ENCODE measurements around the gene FLT1.

FLT1 gene

DNA sequence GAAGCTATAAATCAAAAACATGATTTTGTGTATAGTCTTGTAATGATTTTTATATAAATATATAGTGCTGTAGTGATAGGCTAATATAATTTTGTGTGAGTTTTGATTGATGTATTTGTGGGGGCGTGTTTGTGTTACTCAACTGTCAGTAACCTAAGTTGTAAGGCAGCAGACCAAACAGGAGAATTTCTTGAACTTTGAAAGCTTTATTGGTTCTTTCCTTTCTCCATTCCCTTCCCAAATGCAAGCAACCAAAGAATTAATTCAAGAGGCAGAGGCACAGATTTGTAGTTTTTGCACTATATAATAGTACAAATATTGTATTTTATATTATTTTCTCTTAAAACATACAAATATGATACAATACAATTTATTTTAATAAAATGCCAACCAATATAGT, 109.6 kb downstream of the FLT1 start:
- no peak for DNase-seq (ENCODE audit: low read depth in 2 of 2)
- TF ChIP-seq, protein P1, sequence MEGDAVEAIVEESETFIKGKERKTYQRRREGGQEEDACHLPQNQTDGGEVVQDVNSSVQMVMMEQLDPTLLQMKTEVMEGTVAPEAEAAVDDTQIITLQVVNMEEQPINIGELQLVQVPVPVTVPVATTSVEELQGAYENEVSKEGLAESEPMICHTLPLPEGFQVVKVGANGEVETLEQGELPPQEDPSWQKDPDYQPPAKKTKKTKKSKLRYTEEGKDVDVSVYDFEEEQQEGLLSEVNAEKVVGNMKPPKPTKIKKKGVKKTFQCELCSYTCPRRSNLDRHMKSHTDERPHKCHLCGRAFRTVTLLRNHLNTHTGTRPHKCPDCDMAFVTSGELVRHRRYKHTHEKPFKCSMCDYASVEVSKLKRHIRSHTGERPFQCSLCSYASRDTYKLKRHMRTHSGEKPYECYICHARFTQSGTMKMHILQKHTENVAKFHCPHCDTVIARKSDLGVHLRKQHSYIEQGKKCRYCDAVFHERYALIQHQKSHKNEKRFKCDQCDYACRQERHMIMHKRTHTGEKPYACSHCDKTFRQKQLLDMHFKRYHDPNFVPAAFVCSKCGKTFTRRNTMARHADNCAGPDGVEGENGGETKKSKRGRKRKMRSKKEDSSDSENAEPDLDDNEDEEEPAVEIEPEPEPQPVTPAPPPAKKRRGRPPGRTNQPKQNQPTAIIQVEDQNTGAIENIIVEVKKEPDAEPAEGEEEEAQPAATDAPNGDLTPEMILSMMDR (IDR thresholded peaks at IDR 0.05; ENCODE audit: low read depth, low read length) = no peak
- no peak overlapping the region for H3K4me3 ChIP-seq (replicated peaks in 1 of 2; ENCODE audit: low read depth in 2 of 2, low read length in 2 of 2)

DNA sequence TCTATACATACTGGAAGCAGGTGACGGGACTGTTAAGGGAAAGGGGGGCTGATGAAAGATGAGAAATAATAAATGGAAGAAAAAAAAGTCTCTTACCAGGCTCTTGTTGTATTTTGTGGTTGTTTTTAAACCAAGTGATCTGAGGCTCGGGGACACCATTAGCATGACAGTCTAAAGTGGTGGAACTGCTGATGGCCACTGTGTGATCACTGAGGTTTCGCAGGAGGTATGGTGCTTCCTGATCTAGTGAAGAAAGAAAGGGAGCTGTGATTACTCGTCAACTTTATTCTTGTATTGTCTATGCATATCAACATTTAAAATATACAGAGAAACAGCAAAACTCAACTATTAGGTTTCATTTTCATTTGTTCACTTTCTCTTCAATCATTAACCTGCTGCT, 110.1 kb downstream of the FLT1 start:
- DNase-seq (ENCODE audit: low read depth in 2 of 2) = no peak
- no peak overlapping the region for H3K4me3 ChIP-seq (replicated peaks in 1 of 2; ENCODE audit: low read depth in 2 of 2, low read length in 2 of 2)
- TF ChIP-seq, protein P1 (IDR thresholded peaks at IDR 0.05; ENCODE audit: low read depth, low read length) = no peak

DNA sequence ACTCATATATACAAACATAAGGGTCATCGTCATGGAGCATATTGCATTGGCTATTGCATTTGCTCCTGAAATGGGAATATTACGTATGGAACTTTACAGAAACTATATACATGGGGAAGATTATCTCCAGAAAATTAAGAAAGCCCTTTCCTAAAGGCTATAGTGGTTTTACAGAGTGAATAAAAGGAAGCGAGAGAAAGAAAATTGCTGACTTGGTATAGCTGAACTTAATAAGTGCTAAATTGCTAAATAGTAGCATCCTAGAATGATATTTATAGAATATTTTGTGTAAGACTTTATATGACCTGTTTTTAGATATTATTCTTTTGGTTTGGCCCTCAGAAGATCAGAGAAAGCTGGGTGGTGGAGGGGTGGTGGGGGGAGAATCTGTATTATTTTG, 114.6 kb downstream of the FLT1 start:
- TF ChIP-seq, protein P1 (IDR thresholded peaks at IDR 0.05; ENCODE audit: low read depth, low read length) = no peak
- no peak for DNase-seq (ENCODE audit: low read depth in 2 of 2)

GRCh38 chr13:28379371-28380083, 115.4 kb downstream of the FLT1 start:
- TF ChIP-seq, protein P1 (IDR thresholded peaks at IDR 0.05; ENCODE audit: low read depth, low read length) = no peak
- no peak for DNase-seq (ENCODE audit: low read depth in 2 of 2)
- no peak overlapping the region for H3K4me3 ChIP-seq (replicated peaks in 1 of 2; ENCODE audit: low read depth in 2 of 2, low read length in 2 of 2)

More for the DNA sequence above, 114.6 kb downstream of the FLT1 start:
- no peak overlapping the region for H3K4me3 ChIP-seq (replicated peaks in 1 of 2; ENCODE audit: low read depth in 2 of 2, low read length in 2 of 2)

GRCh38 chr13:28376604-28377003, 118.3 kb downstream of the FLT1 start:
- DNase-seq (ENCODE audit: low read depth in 2 of 2) = no peak
- TF ChIP-seq, protein P1 (IDR thresholded peaks at IDR 0.05; ENCODE audit: low read depth, low read length) = no peak
- no peak overlapping the region for H3K4me3 ChIP-seq (replicated peaks in 1 of 2; ENCODE audit: low read depth in 2 of 2, low read length in 2 of 2)

GRCh38 chr13:28375250-28375930, 119.5 kb downstream of the FLT1 start:
- no peak overlapping the region for H3K4me3 ChIP-seq (replicated peaks in 1 of 2; ENCODE audit: low read depth in 2 of 2, low read length in 2 of 2)
- no peak for DNase-seq (ENCODE audit: low read depth in 2 of 2)
- TF ChIP-seq, protein P1 (IDR thresholded peaks at IDR 0.05; ENCODE audit: low read depth, low read length) = no peak

All from cardiac fibroblast (primary cell).